Cerebellar cortex (tissue), 1 donor: ENCODE results near the gene YIPF5.

ENCODE experiments used
- DNase-seq: peaks from one replicate; pipeline ENCODE4 v3.0.0-alpha.2; 2015; ENCODE audit warnings: low spot score

YIPF5 gene

GRCh38 chr5:144177548-144177947 is 7.1 kb upstream of the YIPF5 start:
- DNase-seq = no peak

DNA sequence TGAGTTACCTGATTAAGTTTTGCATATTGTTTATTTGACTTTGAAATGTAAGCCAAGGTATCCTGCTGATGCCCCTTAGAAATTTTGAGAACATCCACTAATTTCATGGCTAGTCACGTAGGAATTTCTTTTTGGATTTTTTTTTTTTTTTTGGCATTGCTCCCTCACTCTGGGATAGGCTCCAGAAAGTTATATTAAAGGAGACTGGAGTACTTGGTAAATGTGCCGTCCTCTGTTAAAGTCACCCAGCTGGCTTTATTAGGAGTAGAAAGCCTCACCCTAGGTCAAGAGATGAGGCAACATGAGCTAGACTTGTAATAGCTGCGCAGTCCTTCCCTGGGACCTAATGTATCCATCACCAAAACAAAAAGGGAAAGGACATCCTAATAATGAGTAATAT is 3.3 kb upstream of the YIPF5 start:
- DNase-seq = no peak

DNA sequence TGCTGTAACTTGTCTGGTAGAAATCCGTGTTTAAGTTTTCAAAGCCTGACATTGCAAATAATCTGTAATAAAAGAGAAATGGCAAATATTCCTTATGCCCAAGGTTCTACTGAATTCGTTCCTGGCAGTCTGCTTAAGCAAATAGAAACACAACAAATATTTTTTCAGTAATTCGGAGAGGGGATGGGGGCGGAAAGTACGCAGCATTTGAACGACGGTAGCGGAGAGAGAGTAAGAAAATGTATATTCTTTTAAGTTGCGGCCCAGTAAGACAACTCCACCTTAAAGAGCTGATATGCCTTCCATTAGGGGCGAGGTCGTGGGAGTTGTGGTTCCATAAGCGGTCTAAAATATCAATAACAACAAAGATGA is 569 bp downstream of the YIPF5 start:
- DNase-seq = no peak

DNA sequence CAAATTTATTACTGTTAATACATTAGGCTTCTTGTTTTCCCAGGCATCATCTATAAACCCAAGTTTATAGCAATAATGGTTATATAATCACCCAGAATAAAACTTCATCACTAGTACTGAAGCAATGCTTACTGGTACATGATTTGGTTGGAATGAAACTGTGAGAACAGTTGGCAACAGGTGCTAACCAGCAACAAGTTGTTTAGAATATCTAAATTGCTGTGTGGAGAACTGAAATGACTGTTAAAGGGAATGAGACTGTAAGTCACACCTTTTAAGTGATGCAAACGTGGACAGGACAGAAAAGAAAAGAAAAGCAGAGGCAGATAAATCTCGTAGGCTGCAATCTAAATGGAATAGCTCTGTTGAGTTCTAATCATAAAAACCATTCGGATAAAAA is 2.5 kb downstream of the YIPF5 start:
- no peak for DNase-seq

GRCh38 chr5:144166696-144167095 is 3.8 kb downstream of the YIPF5 start:
- no peak for DNase-seq

DNA sequence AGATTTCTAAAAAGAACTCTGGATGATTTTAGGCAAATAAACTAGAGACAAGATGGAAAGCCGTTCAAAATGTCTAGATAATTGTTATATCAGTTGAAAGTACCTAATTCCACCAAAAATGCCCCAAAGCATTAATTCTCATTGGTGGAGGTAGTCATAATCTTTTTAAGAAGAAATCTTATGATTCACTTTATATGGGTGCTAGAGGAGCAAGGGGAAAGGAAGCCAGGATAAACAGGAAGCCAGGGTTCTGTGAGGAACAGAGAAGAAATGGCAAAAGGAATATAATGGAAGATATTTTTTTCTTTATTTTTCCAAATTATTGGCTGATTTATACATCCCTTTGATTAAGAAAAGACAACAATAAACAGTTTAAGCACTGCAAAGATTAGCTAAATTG is 7.8 kb downstream of the YIPF5 start:
- DNase-seq = no peak

DNA sequence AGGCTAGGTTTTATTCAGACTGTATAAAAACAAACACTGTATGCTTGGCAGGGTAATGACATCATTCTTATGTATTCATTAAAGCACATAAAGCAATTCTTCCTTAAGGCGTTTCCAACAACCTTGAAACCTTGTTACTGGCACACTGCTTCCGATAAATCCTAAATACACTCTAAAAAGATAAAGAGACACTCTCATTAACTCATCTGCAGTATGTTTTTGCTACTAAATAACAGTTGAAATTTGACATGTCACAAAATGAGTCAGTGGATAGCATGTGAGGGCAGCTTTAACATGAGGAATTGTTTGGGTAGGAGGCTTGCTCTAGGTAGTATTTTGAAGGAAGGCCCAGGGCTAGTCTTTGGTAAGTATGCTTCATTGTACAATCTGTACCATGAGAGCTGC is 13.7 kb downstream of the YIPF5 start:
- no peak for DNase-seq

- no peak for DNase-seq
These were observed 19.4 kb downstream of the YIPF5 start for GRCh38 chr5:144151026-144151425.

DNA sequence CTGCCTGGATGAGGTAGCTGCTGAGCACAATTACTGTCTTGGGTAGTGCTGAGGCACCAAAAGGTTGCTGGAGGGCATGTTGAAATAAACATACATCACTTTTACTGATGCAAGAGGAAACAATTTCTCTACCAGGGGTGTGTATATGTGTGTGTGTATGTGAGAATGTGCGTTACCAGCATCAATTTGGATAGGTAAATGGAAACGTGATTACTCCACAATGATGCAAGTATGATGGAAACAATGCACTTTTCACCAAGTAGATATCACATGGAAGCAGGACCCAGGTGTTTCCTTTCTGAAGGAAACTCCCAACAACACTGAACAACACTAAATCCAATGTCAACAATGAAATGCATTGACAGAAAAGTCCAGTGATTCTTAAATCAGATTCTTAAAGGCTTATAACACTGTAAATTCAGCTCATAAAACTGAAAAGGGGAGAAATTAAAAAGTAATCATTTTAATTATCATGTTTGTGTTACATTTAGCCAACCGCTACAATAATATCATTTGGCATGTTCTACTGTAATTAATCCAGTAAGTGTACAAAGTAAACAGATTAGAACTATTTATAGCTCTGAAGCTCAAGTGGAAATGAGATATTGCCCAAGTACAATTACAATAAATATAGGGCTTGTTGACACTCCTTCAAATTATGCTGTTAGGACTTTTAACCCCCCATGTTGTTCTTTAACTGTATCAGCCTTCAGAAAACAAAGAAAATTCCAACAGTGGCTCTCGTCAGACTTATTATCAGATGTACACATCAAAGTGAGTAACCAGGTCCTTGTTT is 25.3 kb downstream of the YIPF5 start:
- no peak for DNase-seq

DNA sequence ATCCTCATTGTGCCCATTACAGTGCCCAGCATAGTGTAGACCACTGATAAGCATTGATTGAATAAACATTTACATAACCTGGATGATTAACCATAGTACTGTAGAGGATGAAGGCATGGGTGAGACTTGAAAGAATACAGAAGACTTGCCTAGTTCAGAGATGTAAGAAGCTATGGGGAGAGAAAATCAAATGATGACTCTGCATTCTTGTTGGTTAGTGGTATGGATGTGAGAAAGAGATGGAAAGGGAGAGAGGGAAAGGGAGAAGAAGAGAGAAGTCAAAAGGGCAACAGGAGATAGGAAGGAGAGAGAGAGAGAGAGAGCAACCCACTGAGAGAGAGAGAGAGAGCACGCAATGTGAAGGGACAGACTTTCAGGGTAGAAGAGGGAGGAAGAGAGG is 26.8 kb downstream of the YIPF5 start:
- DNase-seq = no peak

GRCh38 chr5:144142824-144143162 is 27.7 kb downstream of the YIPF5 start:
- no peak for DNase-seq

DNA sequence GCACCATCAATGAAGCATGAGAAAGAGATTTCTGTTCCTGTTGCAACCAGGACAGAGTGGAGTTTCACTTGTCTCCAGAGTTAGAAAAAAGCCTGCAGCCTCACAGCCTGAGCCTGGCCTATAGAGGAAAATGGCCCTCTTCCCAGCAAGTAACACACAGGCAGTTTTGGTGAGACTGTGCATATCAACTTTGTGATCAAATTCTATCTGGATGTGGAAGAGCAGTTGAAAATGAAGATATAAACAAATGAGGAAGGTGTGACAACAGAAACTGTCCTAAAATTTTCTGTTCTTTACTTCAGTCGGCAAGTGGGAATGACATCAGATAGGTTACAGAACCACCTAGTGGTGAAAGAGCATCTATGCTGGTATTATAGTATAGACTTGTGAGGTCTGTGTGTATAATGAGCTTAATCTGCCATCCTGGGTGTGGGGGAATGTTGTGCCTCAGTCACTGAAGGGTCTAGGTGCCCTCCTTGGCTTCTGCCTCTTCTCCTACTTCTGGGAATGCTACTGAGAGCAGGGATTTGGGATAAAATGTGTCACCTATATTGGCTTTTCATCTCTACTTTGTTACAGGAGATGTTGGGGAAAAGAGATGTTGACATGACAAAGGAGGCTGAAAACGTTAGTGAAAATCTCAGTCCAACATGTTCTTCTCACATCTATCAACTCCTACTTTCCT is 28.2 kb downstream of the YIPF5 start:
- DNase-seq = peak; percentile 54

GRCh38 chr5:144141585-144141984 is 28.9 kb downstream of the YIPF5 start:
- DNase-seq = no peak

DNA sequence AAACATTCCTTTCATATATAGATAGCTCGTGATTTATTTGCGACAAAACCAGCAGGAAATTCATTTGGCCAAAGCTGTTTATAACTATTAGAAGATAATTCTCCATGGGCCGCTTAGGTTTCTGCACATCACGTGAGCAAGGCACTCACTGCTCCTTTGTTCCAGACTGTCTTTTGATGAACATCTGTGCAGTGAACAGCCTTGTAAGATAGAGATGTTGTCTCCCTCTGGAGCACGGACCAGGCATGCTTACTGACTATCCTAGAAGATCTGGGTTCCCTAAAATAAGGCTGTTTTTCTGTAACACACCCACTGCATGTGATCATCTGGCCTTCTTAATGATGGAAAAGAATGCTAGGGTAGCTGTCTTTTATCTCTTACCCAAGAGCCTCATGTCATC is 30.9 kb downstream of the YIPF5 start:
- DNase-seq = no peak

DNA sequence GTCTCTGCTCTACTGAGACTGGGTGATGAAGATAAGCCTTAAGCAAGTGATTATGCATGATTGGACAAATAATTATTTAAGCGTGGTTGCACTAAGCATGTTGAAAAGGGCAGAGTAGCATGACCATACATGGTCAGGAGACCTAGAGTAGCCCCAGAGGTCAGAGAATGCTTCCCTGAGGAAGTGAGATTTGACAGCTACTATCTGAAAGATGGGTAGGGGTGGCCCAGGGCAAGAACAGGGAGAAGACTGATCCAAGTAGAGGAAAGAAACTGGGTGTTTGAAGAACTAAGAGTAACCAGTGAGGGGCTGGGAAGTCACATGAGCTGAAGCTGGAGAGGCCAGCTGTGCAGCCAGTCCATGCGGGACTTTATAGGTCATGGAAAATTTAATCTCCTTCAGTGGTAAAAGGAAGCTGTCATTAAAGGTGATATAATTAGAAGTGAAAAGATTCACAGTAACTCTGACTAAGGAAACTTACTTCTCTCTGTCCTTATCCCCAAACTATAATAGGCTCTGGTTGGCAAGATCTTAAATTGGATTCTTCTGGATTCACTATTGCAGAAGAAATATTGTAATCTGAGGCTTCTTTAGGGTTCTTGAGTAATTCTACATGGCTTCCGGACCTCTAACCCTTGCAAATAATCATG is 35.2 kb downstream of the YIPF5 start:
- no peak for DNase-seq

- DNase-seq = no peak
These were observed 36.1 kb downstream of the YIPF5 start for GRCh38 chr5:144134194-144134826.

- no peak for DNase-seq
These were observed 37.3 kb downstream of the YIPF5 start for GRCh38 chr5:144133050-144133633.

- DNase-seq = no peak
These were observed 39.2 kb downstream of the YIPF5 start for GRCh38 chr5:144131261-144131660.

DNA sequence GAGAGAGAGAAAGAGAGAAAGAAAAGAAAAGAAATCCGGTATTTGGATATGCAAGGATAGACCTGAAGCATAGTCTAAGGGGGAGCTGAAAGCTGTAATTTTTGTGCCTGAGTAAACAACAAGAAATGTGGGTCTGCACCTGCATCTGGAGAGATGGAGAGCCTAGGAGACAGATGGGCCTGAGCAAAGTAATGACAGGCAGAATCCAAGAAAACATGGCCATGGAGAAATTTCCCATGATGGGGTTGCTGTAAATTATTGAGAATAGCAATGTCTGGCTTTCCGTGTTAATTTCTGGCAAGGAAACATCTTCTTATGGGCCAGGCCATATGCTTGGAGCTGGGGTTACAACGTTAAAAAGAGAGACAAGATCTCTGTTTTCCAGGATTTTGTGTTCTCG is 40.2 kb downstream of the YIPF5 start:
- DNase-seq = no peak

GRCh38 chr5:144128844-144129243 is 41.6 kb downstream of the YIPF5 start:
- DNase-seq = no peak

- DNase-seq = no peak
These were observed 43.8 kb downstream of the YIPF5 start for GRCh38 chr5:144126707-144127106.

- no peak for DNase-seq
These were observed 45.2 kb downstream of the YIPF5 start for GRCh38 chr5:144125163-144125726.
